ENCODE measurements around the gene SEC61G.

GRCh38 chr7:54799792-54800191, 40.8 kb upstream of the SEC61G start:
- TF ChIP-seq E2F4 (CRISPR knock-in tag; IDR thresholded peaks at IDR 0.05; ENCODE audit: borderline replicate concordance, low read depth) (no peak), NR2C2 (CRISPR knock-in tag; IDR thresholded peaks at IDR 0.05) (no peak), MAX (CRISPR knock-in tag; IDR thresholded peaks at IDR 0.05) (no peak), USF1 (CRISPR knock-in tag; IDR thresholded peaks at IDR 0.05) (no peak), CTCF (IDR thresholded peaks at IDR 0.05) (no peak)

Measured in WTC11 (cell line).